Lower leg skin (tissue), 3 donors: Measurements from ENCODE around the gene OR2H2.

Experiments used
- CTCF ChIP-seq, 3 donors: fragments of 450-650 bp; IDR thresholded peaks; one replicate each; pipeline ENCODE4 v1.5.1; 2016; ENCODE audit warnings: antibody characterized with exemption in 3 of 3, mild to moderate bottlenecking in 3 of 3, moderate library complexity in 2 of 3
- POLR2A ChIP-seq, 2 donors: fragments of 450-650 bp; IDR thresholded peaks; one replicate each; pipeline ENCODE4 v1.6.1; 2016 to 2017; ENCODE audit warnings: antibody characterized with exemption in 2 of 2, mild to moderate bottlenecking in 1 of 2, moderate library complexity in 1 of 2

- no peak for TF ChIP-seq CTCF (IDR thresholded peaks at IDR 0.05)
- TF ChIP-seq POLR2A (IDR thresholded peaks at IDR 0.05), result no peak
Observed at GRCh38 chr6:29567541-29567940, 17.4 kb upstream of the OR2H2 start.
